Urinary bladder (tissue), 4 donors: ENCODE results near the gene OR10G3. TPM values are rescaled to one million over a fixed set of nuclear protein-coding genes. Genes with fewer than 3 reads are reported as not detected.
"Not testable (repeated sequence)": the region's sequence is repeated elsewhere in the genome, so short reads cannot be mapped to it uniquely, and the experiment has no call there.

Experiments used
- DNase-seq: peaks from one replicate; pipeline ENCODE4 v3.0.0-alpha.2; 2015; ENCODE audit errors: extremely low spot score
- H3K27ac ChIP-seq: one replicate; pipeline ENCODE4 v1.5.1; 2013; ENCODE audit warnings: low read depth, mild to moderate bottlenecking, moderate library complexity
- H3K36me3 ChIP-seq: one replicate; pipeline ENCODE4 v1.6.1; 2013; ENCODE audit warnings: mild to moderate bottlenecking, moderate library complexity; ENCODE audit not compliant: insufficient read depth
- H3K4me1 ChIP-seq: one replicate; pipeline ENCODE4 v1.6.1; 2013; ENCODE audit warnings: mild to moderate bottlenecking, moderate library complexity; ENCODE audit not compliant: insufficient read depth
- H3K4me3 ChIP-seq: one replicate; pipeline ENCODE4 v1.5.1; 2013; ENCODE audit warnings: low read depth, low read length
- WGBS: extraction: QIAGEN DNeasy Blood & Tissue Kit; methylation state at CpG from one replicate; pipeline ENCODE4 v1.1.7; 2013; 5-methylcytosine and 5-hydroxymethylcytosine counted together
- polyA plus RNA-seq: library from polyadenylated mRNA; stranded (reverse); fragments of 200-250 nt; gene quantifications from one replicate; pipeline ENCODE4 v1.2.3, GENCODE V29; 2013
- total RNA-seq: library from RNA; depleted of rRNA; stranded (reverse); fragments of >200 nt; gene quantifications from one replicate; pipeline ENCODE4 v1.2.3, GENCODE V29; 2014
- donor health status: healthy with polysubstance abuse.
- donor health status: healthy.

The OR10G3 gene
- total and polyA plus RNA-seq, 2 donors: not detected

- not testable (repeated sequence) for H3K36me3 ChIP-seq, H3K27ac ChIP-seq, DNase-seq, H3K4me3 ChIP-seq, H3K4me1 ChIP-seq
- WGBS: 91% methylated on average over 7 of the region's 7 CpGs
Observed at GRCh38 chr14:21544588-21544987, 35.3 kb downstream of the OR10G3 start.

DNA sequence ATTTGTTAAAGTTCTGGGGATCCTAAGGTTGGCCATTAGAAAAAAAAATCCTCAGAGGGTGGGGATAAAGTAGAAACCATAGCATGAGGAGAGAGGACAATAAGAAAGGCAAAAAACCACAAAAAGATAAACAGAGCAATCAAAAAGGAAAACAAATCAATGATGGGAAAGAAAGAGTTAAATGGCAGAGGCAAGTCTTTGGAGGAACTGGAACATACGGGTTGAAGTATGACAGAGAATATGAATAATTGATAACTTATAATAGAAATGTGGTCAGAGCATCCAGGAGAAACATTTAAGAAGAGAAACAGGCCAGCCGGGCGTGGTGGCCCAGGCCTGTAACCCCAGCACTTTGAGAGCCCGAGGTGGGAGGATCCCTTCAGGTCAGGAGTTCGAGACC is 35.9 kb downstream of the OR10G3 start:
- no peak for DNase-seq
- no peak overlapping the region for H3K4me3 ChIP-seq
- no peaks in the 10 kb centered on the region for H3K4me1 ChIP-seq
- H3K27ac ChIP-seq: no peak overlapping the region
- no peaks in the 10 kb centered on the region for H3K36me3 ChIP-seq
- WGBS: 62% methylated on average over 5 of the region's 5 CpGs

DNA sequence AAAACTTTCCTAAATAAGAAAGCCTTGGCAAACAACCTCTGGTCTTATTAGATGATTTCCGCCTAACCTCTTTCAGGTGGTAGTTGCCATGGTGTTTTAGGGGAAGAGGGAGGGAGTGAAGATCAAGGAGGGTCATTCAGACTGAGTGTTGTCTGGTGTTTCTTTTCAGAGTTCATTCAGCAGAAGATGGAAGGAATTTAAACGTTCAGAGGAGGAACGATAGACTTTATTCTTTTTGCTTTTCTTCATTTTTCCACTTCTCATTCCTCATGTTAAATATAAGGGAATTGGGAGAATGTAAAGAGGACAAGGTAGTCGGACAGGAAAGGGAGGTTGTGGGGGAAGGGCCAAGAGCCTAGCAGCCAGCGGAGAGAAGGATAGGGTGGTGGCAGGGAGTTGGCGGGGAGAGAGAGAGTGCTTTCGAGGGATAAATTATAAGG is 36.3 kb downstream of the OR10G3 start:
- DNase-seq: no peak
- no peaks in the 10 kb centered on the region for H3K36me3 ChIP-seq
- H3K27ac ChIP-seq: no peak overlapping the region
- H3K4me1 ChIP-seq: no peaks in the 10 kb centered on the region
- H3K4me3 ChIP-seq: no peak overlapping the region
- 29% methylated on average over 7 of the region's 7 CpGs for WGBS

- 89% methylated on average over 9 of the region's 9 CpGs for WGBS
- Histone ChIP-seq H3K36me3 (no peaks in the 10 kb centered on the region), H3K4me3 (no peak overlapping the region), H3K4me1 (no peaks in the 10 kb centered on the region), H3K27ac (no peak overlapping the region)
- no peak for DNase-seq
Observed at GRCh38 chr14:21541413-21542074, 38.3 kb downstream of the OR10G3 start.

- H3K4me1 ChIP-seq: no peaks in the 10 kb centered on the region
- H3K4me3 ChIP-seq: no peak overlapping the region
- 20% methylated on average over 3 of the region's 3 CpGs for WGBS
- no peak for DNase-seq
- H3K27ac ChIP-seq: no peak overlapping the region
- H3K36me3 ChIP-seq: no peaks in the 10 kb centered on the region
Observed at GRCh38 chr14:21539189-21539940, 40.5 kb downstream of the OR10G3 start.

DNA sequence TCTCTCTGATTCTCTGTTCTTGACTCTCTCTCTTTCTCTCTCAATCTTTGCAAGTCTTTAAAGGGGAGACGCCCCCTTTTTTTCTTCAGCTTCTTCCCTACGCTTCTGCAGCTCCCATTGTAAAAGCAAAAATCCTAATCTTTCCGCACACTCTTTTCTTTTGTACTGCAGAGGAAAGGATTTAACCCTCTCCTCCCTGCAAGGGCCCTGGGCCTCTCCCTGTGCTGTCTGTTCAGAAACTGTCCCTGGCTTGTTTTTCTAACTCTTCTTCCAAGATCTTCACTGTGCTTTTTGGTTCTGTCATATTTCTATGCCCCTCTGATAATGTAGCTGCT is 42.8 kb downstream of the OR10G3 start:
- Histone ChIP-seq H3K27ac (no peak overlapping the region), H3K4me3 (no peak overlapping the region), H3K4me1 (no peaks in the 10 kb centered on the region), H3K36me3 (no peaks in the 10 kb centered on the region)
- DNase-seq: no peak
- WGBS: 11% methylated on average over 3 of the region's 3 CpGs

DNA sequence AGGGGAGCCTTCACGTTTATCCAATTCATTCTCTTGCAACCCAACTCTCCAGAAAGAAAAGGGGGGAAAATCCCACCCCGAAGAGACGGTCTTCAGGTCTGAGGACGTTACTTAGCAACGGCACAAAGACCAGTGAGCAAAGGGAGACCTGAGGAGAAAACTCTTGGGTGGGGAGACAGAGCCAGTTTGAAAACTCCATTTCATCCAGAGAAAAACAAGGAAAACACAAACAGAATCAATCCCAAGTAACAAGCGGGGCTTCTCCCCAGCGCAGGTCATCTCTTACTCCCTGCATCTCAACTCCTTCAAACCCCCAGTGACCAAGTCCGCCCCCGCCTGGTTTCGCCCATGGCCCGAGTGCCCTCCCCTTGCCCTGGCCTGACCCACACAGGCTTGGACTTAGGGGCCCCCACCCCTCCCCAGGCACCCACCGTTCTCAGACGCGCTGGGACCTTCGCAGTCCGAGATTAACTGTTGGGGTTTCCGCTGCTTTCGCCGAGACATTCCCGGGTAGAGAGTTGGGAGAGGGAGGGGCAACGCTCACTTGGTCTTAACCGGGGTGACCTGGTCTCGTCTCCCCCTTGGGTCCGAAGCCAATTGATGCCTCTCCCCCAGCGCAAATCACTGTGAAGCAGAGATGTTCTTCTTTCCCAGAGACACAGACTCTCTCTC is 43.3 kb downstream of the OR10G3 start:
- H3K4me3 ChIP-seq: peak overlapping the region; percentile 22
- DNase-seq: no peak
- H3K27ac ChIP-seq: no peak overlapping the region
- no peaks in the 10 kb centered on the region for H3K36me3 ChIP-seq
- WGBS: 2% methylated on average over 25 of the region's 25 CpGs
- no peaks in the 10 kb centered on the region for H3K4me1 ChIP-seq

- Histone ChIP-seq H3K27ac (no peak overlapping the region), H3K4me3 (no peak overlapping the region), H3K36me3 (no peaks in the 10 kb centered on the region), H3K4me1 (no peaks in the 10 kb centered on the region)
- 24% methylated on average over 6 of the region's 6 CpGs for WGBS
- no peak for DNase-seq
Observed at GRCh38 chr14:21535545-21536417, 44.1 kb downstream of the OR10G3 start.

DNA sequence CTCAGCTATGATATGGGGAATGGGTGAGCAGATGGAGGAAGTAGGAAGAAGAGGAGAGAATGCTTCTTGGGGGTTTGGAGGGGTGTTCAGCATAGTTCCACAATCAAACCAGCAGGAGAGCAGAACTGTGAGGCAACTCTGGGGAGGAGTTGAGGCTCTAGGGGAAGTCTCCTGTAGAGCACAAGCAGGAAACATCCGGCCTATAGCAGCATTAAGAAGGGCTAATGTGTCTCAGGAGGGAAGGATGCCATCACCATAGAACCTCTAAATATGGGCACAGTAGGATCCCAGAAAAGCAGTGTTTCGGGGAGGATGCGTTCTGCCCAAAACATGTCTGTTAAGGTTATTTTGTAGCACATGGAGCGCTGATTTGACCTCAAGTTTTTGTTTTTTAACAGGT is 45.3 kb downstream of the OR10G3 start:
- H3K4me1 ChIP-seq: no peaks in the 10 kb centered on the region
- no peak overlapping the region for H3K27ac ChIP-seq
- no peak overlapping the region for H3K4me3 ChIP-seq
- DNase-seq: no peak
- 54% methylated on average over 4 of the region's 4 CpGs for WGBS
- no peaks in the 10 kb centered on the region for H3K36me3 ChIP-seq

GRCh38 chr14:21533294-21533693 is 46.6 kb downstream of the OR10G3 start:
- no peaks in the 10 kb centered on the region for H3K4me1 ChIP-seq
- no peak overlapping the region for H3K27ac ChIP-seq
- H3K36me3 ChIP-seq: no peaks in the 10 kb centered on the region
- no peak for DNase-seq
- no peak overlapping the region for H3K4me3 ChIP-seq

- Histone ChIP-seq H3K4me1 (no peaks in the 10 kb centered on the region), H3K27ac (no peak overlapping the region), H3K4me3 (no peak overlapping the region), H3K36me3 (no peaks in the 10 kb centered on the region)
- DNase-seq: no peak
- 95% methylated on average over 1 of the region's 1 CpG for WGBS
Observed at GRCh38 chr14:21529515-21529914, 50.4 kb downstream of the OR10G3 start.

- H3K27ac ChIP-seq: no peak overlapping the region
- WGBS: 66% methylated on average over 4 of the region's 4 CpGs
- no peak for DNase-seq
- no peak overlapping the region for H3K4me3 ChIP-seq
- H3K36me3 ChIP-seq: no peaks in the 10 kb centered on the region
- no peaks in the 10 kb centered on the region for H3K4me1 ChIP-seq
Observed at GRCh38 chr14:21528381-21529348, 51.2 kb downstream of the OR10G3 start.

- 38% methylated on average over 1 of the region's 1 CpG for WGBS
- H3K36me3 ChIP-seq: no peaks in the 10 kb centered on the region
- H3K27ac ChIP-seq: no peak overlapping the region
- H3K4me3 ChIP-seq: no peak overlapping the region
- DNase-seq: no peak
- H3K4me1 ChIP-seq: no peaks in the 10 kb centered on the region
Observed at GRCh38 chr14:21527318-21527679, 52.6 kb downstream of the OR10G3 start.
